Stimulated activated CD8-positive, alpha-beta memory T cell treated with anti-CD3 and anti-CD28 coated beads, Interleukin-4, amount 100 ng/mL, for 24 hours (primary cell): ENCODE data around the gene PEAK1.

Experiments used
- DNase-seq: peaks from one replicate; pipeline ENCODE4 v3.0.0-alpha.2; 2020; ENCODE audit warnings: low read depth

The PEAK1 gene

GRCh38 chr15:77094397-77095030 lies 325.4 kb downstream of the PEAK1 start:
- no peak for DNase-seq

- DNase-seq, result no peak
Measured at GRCh38 chr15:77093436-77093835, 326.5 kb downstream of the PEAK1 start.

DNA sequence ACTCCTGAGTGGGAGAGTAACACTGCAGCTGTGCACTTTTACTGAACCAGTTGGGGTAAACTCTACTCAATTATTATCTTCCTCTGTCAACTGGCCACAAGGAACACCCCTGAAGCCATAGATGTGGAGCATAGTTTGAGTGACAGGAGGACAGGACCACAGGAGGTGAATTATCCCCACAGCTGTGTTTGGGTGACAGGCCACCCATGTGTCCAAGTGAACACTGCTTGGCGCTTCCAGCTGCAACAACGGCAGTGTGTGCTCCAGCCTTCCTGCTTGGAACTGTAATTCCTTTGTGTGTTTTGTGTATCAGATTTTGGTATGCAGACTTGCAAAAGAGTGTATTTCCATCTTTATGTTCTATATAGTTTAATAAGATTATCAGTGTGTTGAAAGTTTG lies 328.8 kb downstream of the PEAK1 start:
- DNase-seq, result no peak

DNA sequence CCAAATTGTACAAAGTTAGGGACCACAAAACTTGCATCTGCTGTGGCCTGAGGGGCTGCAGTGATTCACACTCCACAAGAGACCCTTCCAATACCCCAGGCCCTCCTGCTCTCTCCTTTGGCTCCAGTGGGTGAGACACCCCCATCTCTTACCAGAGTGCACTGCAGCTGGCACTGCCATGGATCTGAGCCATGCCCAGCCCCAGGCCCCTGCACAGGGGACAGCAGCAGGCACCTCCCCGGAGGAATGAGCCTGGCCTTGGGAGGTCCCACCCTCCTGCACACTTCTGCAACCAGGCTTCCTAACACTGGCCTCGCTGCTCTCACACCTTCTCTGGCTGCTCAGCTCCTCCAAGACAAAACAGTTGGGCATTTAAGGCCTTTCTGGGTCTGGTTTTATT lies 332.7 kb downstream of the PEAK1 start:
- DNase-seq, result no peak

GRCh38 chr15:77085297-77085696 lies 334.6 kb downstream of the PEAK1 start:
- no peak for DNase-seq

- DNase-seq, result no peak
Measured at GRCh38 chr15:77084436-77084835, 335.5 kb downstream of the PEAK1 start.

GRCh38 chr15:77083381-77084160 lies 336.3 kb downstream of the PEAK1 start:
- peak; percentile 27 for DNase-seq

- no peak for DNase-seq
Measured at GRCh38 chr15:77081971-77082370, 337.9 kb downstream of the PEAK1 start.

GRCh38 chr15:77076323-77076915 lies 343.5 kb downstream of the PEAK1 start:
- DNase-seq, result no peak

DNA sequence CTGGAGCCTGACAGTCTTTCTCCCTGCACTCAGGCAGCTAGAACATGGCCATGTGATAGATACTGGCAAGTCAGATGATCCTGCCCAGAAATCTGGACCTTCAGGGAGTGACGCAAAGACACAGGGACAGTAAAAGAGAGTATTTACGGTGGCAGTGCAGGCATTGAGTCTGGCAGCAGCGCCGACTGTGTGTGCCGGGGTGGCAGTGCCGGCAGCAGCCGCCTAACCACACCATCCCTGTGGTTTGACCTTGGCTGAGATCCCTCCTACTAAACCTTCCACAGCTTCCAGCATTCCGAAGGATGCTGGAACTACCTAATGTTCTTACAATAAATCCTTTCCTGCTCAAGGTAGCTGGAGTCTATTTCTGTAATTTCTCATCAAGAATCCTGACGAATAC lies 344.4 kb downstream of the PEAK1 start:
- no peak for DNase-seq

DNA sequence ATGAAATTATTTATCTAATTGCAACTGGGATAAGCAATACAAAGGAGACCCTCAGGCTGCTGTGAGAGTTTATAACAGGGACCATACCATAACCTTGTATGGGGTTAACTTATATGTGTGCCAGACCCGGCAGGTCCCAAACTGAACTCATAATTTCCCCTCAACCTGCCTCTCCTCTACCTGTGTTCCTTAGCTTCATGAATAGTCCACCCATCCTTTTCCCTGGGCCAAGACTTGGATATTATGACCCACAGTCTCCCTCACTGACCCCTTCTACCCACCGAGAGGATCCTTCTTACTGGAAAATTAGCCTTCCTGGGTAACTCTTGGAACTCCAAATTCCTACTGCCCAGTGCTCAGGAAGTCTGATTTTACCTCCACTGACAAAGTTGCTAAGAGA lies 345.6 kb downstream of the PEAK1 start:
- DNase-seq, result no peak

DNA sequence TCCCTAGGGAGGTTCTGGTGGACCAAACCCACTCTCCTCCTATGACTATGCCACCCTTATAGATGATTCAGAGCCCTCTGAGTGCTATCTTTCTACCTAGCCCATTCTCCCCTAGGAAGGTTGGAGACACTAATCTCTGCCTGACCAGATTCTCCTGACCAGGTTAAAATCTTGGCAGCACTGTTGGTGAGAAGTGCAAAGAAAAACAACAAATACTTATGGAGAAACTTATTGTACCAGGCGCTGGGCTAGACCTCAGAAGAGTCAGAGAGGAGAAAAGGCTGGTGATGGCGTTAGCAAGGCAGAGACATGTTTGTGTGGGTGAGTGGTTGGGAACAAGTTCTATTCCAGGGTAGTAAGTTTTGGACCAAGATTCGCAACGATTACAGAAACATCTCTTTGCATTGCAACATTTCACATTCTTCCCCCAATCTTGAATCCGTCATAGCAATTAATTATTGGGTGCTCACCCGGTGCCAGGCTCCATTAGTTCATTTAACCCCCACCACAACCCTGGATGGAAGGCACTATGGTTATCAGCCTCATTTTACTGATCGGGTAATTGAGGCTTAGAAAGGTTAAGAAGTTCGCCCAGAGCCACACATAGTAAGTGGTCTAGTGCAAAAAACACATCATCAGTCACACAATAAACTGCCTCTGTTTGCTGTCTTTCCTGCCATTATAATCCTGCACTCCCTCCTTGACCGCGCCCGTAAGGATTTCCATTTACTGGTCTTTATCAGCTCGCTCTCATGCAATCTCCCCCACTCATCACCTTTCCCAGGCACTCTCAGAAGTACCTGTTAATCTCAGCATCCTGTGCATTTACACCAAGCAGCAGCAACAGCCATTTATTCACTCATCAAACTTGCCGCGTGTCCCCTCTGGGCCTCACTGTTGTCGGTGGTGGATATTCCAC lies 348.3 kb downstream of the PEAK1 start:
- no peak for DNase-seq

DNA sequence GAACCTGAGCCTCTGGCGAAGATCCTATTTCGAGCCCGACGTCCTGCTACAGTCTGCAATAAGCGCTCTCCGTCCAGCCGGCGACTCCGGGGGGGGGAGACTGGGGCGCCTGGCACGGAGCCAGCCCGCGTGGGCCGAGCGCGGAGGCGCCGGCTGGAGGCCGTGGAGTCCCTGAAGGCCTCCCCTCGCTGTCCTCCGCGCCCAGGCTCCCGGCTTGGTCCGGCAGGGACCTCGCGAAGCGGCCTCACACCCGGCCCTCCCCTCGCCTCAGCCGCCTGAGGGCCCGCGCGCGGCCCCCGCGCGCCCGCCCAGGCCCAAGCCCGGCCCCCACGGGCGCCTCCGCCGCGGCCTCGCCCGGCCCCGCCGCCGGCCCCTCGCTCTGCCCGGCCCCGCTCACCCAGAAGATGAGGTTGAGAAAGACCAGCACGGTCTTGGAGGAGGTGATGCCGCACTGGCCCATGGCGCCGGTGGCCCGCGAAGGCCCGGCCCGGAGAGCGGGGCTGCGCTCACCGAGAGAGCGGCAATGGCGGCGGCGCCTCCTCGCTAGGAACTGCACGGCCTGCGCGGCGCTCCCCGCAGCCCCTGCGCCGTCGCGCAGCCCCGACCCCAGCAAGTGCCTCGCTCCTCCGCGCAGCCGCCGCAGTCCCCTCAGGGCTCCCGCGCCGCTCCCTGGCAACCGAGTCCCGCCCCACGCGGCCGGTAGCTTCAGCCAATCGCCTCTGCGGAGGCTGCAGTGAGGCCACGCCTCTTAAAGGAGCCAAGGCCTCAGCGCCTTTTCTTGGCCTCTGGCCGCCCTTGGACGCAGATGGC lies 349.2 kb downstream of the PEAK1 start, which contains the start of gene TSPAN3:
TSPAN3 (minus strand) TSS at position 615 of the 810 bp plus-strand sequence; CDS start at position 460, 155 bp downstream.
- DNase-seq, result peak; percentile 91

GRCh38 chr15:77070180-77070494 lies 349.8 kb downstream of the PEAK1 start:
- DNase-seq, result no peak

GRCh38 chr15:77069521-77070121 lies 350.3 kb downstream of the PEAK1 start:
- no peak for DNase-seq

DNA sequence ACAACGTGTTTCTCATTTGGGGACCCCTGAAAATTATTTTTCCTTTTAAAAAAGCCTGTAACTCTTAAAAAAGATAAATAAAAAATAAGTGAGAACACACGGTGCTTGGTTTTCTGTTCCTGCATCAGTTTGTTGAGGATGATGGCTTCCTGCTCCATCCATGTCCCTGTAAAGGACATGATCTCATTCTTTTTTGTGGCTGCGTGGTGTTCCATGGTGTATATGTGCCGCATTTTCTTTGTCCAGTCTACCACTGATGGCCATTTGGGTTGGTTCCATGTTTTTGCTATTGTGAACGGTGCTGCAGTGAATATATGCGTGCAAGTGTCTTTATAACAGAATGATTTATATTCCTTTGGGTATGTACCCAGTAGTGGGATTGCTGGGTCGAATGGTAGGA lies 351.3 kb downstream of the PEAK1 start:
- no peak for DNase-seq

- DNase-seq, result no peak
Measured at GRCh38 chr15:77067691-77068367, 352.1 kb downstream of the PEAK1 start.

DNA sequence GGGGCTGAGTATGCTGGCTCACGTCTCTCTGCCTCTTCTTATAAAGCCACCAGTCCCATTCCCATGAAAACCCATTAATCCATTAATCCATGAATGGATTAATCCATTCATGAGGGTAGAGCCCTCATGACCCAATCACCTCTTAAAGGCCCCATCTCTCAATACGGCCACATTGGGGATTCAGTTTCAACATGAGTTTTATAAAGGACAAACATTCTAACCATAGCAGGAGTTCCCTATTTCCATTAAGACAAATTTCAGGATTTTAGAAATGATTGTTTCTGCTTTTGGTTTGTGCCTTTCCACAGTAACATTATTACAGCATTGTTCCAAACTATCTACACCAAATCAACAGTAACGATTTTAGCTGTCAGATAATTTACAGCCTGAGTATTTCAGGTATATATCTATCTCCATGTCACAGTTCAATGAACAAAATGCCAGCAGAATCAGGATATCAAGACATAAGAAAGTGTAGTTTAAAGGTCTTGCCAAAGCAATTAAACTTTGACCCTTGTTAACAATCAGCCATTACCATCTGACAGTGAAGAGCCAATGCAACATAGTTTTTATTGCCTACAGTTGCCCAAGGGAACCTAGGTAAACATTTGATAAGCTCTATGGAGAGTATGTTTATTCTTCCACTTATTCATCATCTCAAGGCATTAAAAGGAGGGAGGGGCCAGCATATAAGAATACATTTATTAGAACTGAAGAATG lies 352.8 kb downstream of the PEAK1 start:
- no peak for DNase-seq

GRCh38 chr15:77064539-77065308 lies 355.2 kb downstream of the PEAK1 start:
- DNase-seq, result no peak
